Keratinocyte (primary cell): Measurements from ENCODE around the gene HSF5. TPM values are rescaled to one million over a fixed set of nuclear protein-coding genes. Genes with fewer than 3 reads are reported as not detected.

Experiments
- DNase-seq: peaks from one replicate; pipeline ENCODE4 v3.0.0-alpha.2; 2011; ENCODE audit warnings: low read depth, missing footprints, low spot score
- FAIRE-seq: peaks from 2 replicates; lab custom pipeline; 2011; peaks lifted over from hg19 to GRCh38; lab: Jason Lieb, UNC
- H2AFZ ChIP-seq: 2 replicates; pipeline ENCODE4 v1.6.0; 2012; ENCODE audit warnings: low read length, control low read depth, inconsistent platforms; ENCODE audit not compliant: control insufficient read depth
- H3K27ac ChIP-seq: 2 replicates; pipeline ENCODE4 v1.5.1; 2011; ENCODE audit warnings: low read length; ENCODE audit not compliant: control insufficient read depth, insufficient read depth
- H3K27me3 ChIP-seq: 3 replicates; pipeline ENCODE4 v1.6.0; 2011; ENCODE audit warnings: low read length; ENCODE audit not compliant: control insufficient read depth, insufficient read depth; ENCODE audit errors: extremely low read depth
- H3K36me3 ChIP-seq, 2 experiments: 2 replicates in 1 of 2; 3 replicates in 1 of 2; pipeline ENCODE4 v1.5.1; 2011; ENCODE audit warnings: low read length in 2 of 2, mild to moderate bottlenecking in 1 of 2; ENCODE audit not compliant: control insufficient read depth in 2 of 2, insufficient read depth in 2 of 2; ENCODE audit errors: extremely low read depth in 1 of 2
- H3K4me1 ChIP-seq: 3 replicates; pipeline ENCODE4 v1.5.1; 2011; ENCODE audit warnings: low read length; ENCODE audit not compliant: control insufficient read depth, insufficient read depth; ENCODE audit errors: extremely low read depth
- H3K4me2 ChIP-seq: 3 replicates; pipeline ENCODE4 v1.6.0; 2011; ENCODE audit warnings: low read depth, low read length; ENCODE audit not compliant: control insufficient read depth, insufficient read depth; ENCODE audit errors: extremely low read depth
- H3K4me3 ChIP-seq, 3 experiments: fragments of 200-600 bp in 1 of 3; sonication (generic) in 1 of 3; 2 replicates in 2 of 3; 3 replicates in 1 of 3; pipeline ENCODE4 v1.5.1; 2011 to 2016; ENCODE audit warnings: low read length in 3 of 3, mild to moderate bottlenecking in 3 of 3, control low read depth in 2 of 3, inconsistent platforms in 1 of 3, low read depth in 1 of 3, mixed read lengths in 1 of 3, mixed run types in 1 of 3, moderate library complexity in 1 of 3; ENCODE audit not compliant: control insufficient read depth in 2 of 3, insufficient read depth in 2 of 3; ENCODE audit errors: extremely low read depth in 1 of 3
- H3K79me2 ChIP-seq: 2 replicates; pipeline ENCODE4 v1.6.0; 2012; ENCODE audit warnings: low read length; ENCODE audit not compliant: control insufficient read depth, insufficient read depth
- H3K9ac ChIP-seq: 3 replicates; pipeline ENCODE4 v1.6.0; 2011; ENCODE audit warnings: low read length; ENCODE audit not compliant: control insufficient read depth, insufficient read depth; ENCODE audit errors: extremely low read depth
- H3K9me1 ChIP-seq: 3 replicates; pipeline ENCODE4 v1.6.0; 2011; ENCODE audit warnings: low read length; ENCODE audit not compliant: control insufficient read depth, insufficient read depth; ENCODE audit errors: extremely low read depth
- H3K9me3 ChIP-seq: 2 replicates; pipeline ENCODE4 v1.5.1; 2012; ENCODE audit warnings: low read depth, low read length; ENCODE audit not compliant: control insufficient read depth
- H4K20me1 ChIP-seq: 3 replicates; pipeline ENCODE4 v1.6.0; 2011; ENCODE audit warnings: low read length; ENCODE audit not compliant: control insufficient read depth, insufficient read depth; ENCODE audit errors: extremely low read depth
- CTCF ChIP-seq, 3 experiments: IDR thresholded peaks in 1 of 3; conservative IDR thresholded peaks in 1 of 3; optimal IDR thresholded peaks in 1 of 3; 2 replicates in 2 of 3; 3 replicates in 1 of 3; pipeline versions ENCODE3 to v1.5.1; 2011; ENCODE audit warnings: low read length in 3 of 3, mild to moderate bottlenecking in 3 of 3, moderate library complexity in 2 of 3, control low read depth in 1 of 3, inconsistent platforms in 1 of 3; ENCODE audit not compliant: insufficient read depth in 2 of 3; ENCODE audit errors: extremely low read depth in 1 of 3
- EZH2 ChIP-seq: IDR thresholded peaks from one replicate; pipeline ENCODE4 v1.6.1; 2012; ENCODE audit warnings: inconsistent platforms, mild to moderate bottlenecking, low read length, moderate library complexity
- dilution Hi-C: fragments of 300-500 bp; cut with MboI; formaldehyde crosslinking; loops from one replicate; pipeline ENCODE4 v1.7.0; 2020; ENCODE audit warnings: low sequenced_read_pairs; ENCODE audit not compliant: extremely low pct_ligation_motif_present
- polyA plus RNA-seq, 5 experiments: library from polyadenylated mRNA; depleted of rRNA in 3 of 5; stranded (reverse) in 3 of 5; stranded (forward) in 1 of 5; unstranded in 1 of 5; fragments of >200 nt; gene quantifications; 1 replicate in 1 of 5; 2 replicates in 3 of 5; 3 replicates in 1 of 5; pipeline versions ENCODE4 v1.2.1 to v1.2.3, GENCODE V29; 2011 to 2012; ENCODE audit warnings: missing spikeins in 2 of 5, low read depth in 1 of 5, low replicate concordance in 1 of 5

HSF5 gene
- polyA plus RNA-seq, 1 donor (not counting 4 experiments of a cell fraction or from before 2014, with no cell fraction given) = 0.01 TPM

GRCh38 chr17:58377661-58378060, 110.5 kb downstream of the HSF5 start:
- peaks cover 3 to 4% of the 10 kb centered on the region in 2 experiments for H3K36me3 ChIP-seq
- H3K27me3 ChIP-seq = no peaks in the 10 kb centered on the region
- no peak for TF ChIP-seq EZH2
- TF ChIP-seq CTCF (optimal IDR thresholded peaks at IDR 0.05 in 1 of 3, IDR thresholded peaks at IDR 0.05 in 1 of 3, conservative IDR thresholded peaks at IDR 0.05 in 1 of 3; ENCODE audit: extremely low read depth in 1 of 3, insufficient read depth in 2 of 3, low read length in 3 of 3) = no peak
- H3K9me3 ChIP-seq = no peaks in the 10 kb centered on the region
- DNase-seq = no peak
- H4K20me1 ChIP-seq = peaks cover 7% of the 10 kb centered on the region
- peaks cover 62% of the 10 kb centered on the region for H3K79me2 ChIP-seq
- no peak overlapping the region for H3K9ac ChIP-seq
- H3K9me1 ChIP-seq = peaks cover 2% of the 10 kb centered on the region
- no peak for FAIRE-seq
- no peak overlapping the region for H2AFZ ChIP-seq
- dilution Hi-C loops = no loop called here
- no peak overlapping the region for H3K27ac ChIP-seq
- H3K4me2 ChIP-seq = no peak overlapping the region
- H3K4me3 ChIP-seq = no peak overlapping the region
- peaks cover 18% of the 10 kb centered on the region for H3K4me1 ChIP-seq

- Histone ChIP-seq H4K20me1 (peaks cover 7% of the 10 kb centered on the region), H3K9me3 (no peaks in the 10 kb centered on the region), H3K4me2 (no peak overlapping the region), H3K4me1 (peaks cover 15% of the 10 kb centered on the region), H3K27me3 (no peaks in the 10 kb centered on the region), H3K9me1 (peaks cover 2% of the 10 kb centered on the region), H3K4me3 (no peak overlapping the region), H2AFZ (no peak overlapping the region), H3K36me3 (peaks cover 4 to 5% of the 10 kb centered on the region in 2 experiments), H3K79me2 (peaks cover 60% of the 10 kb centered on the region), H3K27ac (no peak overlapping the region), H3K9ac (no peak overlapping the region)
- dilution Hi-C loops = no loop called here
- TF ChIP-seq EZH2 (no peak), CTCF (optimal IDR thresholded peaks at IDR 0.05 in 1 of 3, IDR thresholded peaks at IDR 0.05 in 1 of 3, conservative IDR thresholded peaks at IDR 0.05 in 1 of 3; ENCODE audit: extremely low read depth in 1 of 3, insufficient read depth in 2 of 3, low read length in 3 of 3) (no peak)
- peak; percentile 87 for FAIRE-seq
- no peak for DNase-seq
Measured at GRCh38 chr17:58377093-58377601, 111.1 kb downstream of the HSF5 start.
